DMS114 treated with DMSO at 0.1 percent for 48 hours (cell line): Measurements from ENCODE around the gene C11orf97.
"Not testable (repeated sequence)": the region's sequence is repeated elsewhere in the genome, so short reads cannot be mapped to it uniquely, and the experiment has no call there.

Experiments
- DNase-seq: peaks from one replicate; lab custom pipeline; 2025; ENCODE audit not compliant: unreplicated experiment; lab: John Stamatoyannopoulos, UW

Gene C11orf97

GRCh38 chr11:94557421-94557820, 45.2 kb downstream of the C11orf97 start:
- no peak for DNase-seq

DNA sequence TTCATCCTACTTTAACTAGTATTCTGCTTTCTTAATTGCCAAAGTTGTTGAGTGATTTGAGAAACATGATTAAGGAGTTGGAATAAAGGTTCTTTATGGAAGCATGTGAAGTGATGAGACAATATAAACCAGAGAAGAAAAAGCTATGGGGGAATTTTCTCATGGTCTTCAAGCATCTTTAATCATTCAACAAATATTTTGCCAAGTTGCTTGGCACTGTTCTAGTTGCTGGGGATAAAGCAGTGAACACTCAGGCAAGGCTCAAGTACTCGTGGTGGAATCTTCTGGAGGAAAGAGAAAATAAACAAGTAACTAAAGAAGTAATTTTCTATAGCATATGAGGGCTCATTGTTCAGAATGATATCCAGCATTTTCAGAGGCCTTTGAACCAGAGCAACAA, 45.7 kb downstream of the C11orf97 start:
- no peak for DNase-seq

DNA sequence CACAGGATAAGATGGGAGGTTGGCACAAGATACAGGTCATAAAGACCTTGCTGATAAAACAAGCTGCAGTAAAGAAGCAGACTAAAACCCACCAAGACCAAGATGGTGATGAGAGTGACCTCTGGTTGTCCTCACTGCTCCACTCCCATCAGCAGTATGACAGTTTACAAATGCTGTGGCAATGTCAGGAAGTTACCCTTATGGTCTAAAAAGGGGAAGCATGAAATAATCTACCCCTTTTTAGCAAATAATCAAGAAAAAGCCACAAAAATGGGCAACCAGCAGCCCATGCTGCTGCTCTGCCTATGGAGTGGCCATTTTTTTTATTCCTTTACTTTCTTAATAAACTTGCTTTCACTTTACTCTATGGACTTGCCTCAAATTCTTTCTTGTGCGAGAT, 46.2 kb downstream of the C11orf97 start:
- no peak for DNase-seq

GRCh38 chr11:94558932-94559331, 46.7 kb downstream of the C11orf97 start:
- no peak for DNase-seq

DNA sequence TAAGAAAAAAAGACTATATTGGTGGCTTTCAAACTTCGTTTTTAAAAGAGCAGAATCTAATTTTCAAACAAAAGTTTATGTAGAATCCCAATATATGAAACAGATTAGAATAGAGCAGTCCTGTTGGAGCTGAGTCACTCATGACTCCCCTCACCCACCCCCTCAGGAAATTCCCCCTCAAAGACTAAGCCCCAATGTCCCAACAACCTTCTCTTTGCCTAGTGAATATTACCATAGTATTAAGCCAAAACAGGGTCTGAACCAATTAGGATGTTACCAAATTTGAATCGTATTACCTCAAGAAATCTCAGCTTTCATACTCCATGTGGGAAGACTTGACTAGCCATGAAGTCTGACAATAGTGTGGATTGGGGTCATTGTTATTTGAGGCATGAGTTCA, 47.1 kb downstream of the C11orf97 start:
- DNase-seq = no peak

GRCh38 chr11:94560834-94561233, 48.6 kb downstream of the C11orf97 start:
- no peak for DNase-seq

- DNase-seq = no peak
Observed at GRCh38 chr11:94563176-94563847, 51.1 kb downstream of the C11orf97 start.

- DNase-seq = no peak
Observed at GRCh38 chr11:94563848-94564467, 51.7 kb downstream of the C11orf97 start.

GRCh38 chr11:94567181-94567670, 55.0 kb downstream of the C11orf97 start, which contains the start of gene PIWIL4:
Gene PIWIL4, plus strand, starts transcription at chr11:94567368. Its CDS starts 151 bp downstream, at chr11:94567519.
- DNase-seq = no peak

- no peak for DNase-seq
Observed at GRCh38 chr11:94568200-94568599, 55.9 kb downstream of the C11orf97 start.

GRCh38 chr11:94568717-94569116, 56.5 kb downstream of the C11orf97 start:
- DNase-seq = no peak

DNA sequence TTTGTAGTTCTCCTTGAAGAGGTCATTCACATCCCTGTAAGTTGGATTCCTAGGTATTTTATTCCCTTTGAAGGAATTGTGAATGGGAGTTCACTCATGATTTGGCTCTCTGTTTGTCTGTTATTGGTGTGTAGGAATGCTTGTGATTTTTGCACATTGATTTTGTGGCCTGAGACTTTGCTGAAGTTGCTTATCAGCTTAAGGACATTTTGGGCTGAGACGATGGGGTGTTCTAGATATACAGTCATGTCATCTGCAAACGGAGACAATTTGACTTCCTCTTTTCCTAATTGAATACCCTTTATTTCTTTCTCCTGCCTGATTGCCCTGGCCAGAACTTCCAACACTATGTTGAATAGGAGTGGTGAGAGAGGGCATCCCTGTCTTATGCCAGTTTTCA, 60.7 kb downstream of the C11orf97 start:
- DNase-seq = not testable (repeated sequence)

DNA sequence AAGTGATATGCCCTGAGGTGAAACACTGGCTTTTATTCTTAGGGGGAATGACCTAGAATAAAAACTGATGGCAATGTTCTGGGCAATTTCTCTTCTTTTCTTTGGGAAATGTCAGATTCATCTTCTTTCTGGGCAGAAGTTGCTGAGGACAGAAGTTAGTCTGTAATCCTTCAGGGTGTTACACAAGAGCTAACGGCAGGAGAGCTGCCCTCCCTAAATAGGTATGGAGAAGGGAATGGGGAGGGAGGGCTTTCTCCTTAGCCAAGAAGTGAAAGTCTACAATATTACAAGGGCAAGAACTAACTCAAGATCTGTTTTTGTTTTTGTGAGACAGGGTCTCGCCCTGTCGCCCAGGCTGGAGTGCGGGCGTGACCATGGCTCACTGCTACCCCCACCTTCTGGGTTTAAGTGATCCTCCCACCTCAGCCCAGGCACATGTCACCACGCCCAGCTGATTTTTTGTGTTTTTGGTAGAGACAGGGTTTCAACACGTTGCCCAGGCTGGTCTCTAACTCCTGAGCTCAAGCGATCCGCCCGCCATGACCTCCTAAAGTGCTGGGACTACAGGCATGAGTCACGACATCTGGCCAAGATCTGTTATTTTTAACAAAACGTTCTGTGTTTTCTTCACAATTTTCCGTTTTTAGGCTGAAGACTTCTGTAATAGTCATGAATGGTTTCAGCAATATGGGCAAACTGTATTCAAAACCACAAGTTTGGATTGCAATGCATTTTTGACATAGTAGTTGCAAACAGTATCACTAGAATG, 62.1 kb downstream of the C11orf97 start:
- no peak for DNase-seq

GRCh38 chr11:94576306-94576705, 64.0 kb downstream of the C11orf97 start:
- DNase-seq = no peak

DNA sequence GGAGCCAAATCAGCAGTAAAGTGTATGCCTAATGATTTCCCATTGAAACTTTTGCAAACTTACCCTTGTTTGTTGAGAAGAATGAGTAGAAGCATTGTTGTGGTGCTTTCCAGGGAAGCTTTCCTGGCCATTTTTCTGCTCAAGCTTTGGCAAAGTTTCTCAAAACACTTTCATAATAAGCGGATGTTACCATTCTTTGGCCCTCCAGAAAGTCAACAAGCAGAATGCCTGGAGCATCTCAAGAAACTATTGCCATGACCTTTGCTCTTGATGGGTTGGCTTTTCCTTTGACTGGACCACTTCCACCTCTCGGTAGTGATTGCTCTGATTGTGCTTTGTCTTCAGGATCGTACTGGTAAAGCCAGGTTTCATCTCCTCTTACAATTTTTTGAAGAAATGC, 65.6 kb downstream of the C11orf97 start:
- no peak for DNase-seq
